WTC11 (cell line): ENCODE measurements around the gene FZD10. TPM values are rescaled to one million over a fixed set of nuclear protein-coding genes. Genes with fewer than 3 reads are reported as not detected.

Experiments
- ATAC-seq: fragments of 200-7000 bp; cut with Tn5 transposase; 2 replicates; pipeline ENCODE4 v1.10.0; 2021; ENCODE audit warnings: mild to moderate bottlenecking, moderate library complexity
- CTCF ChIA-PET: fragments of 300-600 bp; sonication (Branson Sonifier 250); formaldehyde crosslinking; loops from one replicate; lab custom pipeline; 2021; ENCODE audit warnings: antibody characterized with exemption; lab: Charles Lee
- POLR2A ChIA-PET: fragments of 350-600 bp; sonication (Branson Sonifier 250); formaldehyde crosslinking; loops from one replicate; lab custom pipeline; 2021; ENCODE audit warnings: antibody characterized with exemption; lab: Charles Lee
- DNase-seq: peaks from one replicate; pipeline ENCODE4 v3.0.0; 2021; ENCODE audit warnings: low spot score
- H3K27ac Mint-ChIP-seq: 2 replicates; pipeline ENCODE4 v1.8.0; 2021; ENCODE audit warnings: mixed read lengths
- H3K27me3 Mint-ChIP-seq: 2 replicates; pipeline ENCODE4 v1.8.0; 2021; ENCODE audit warnings: low read depth, mild to moderate bottlenecking, moderate library complexity, mixed read lengths
- H3K36me3 Mint-ChIP-seq: 2 replicates; pipeline ENCODE4 v1.8.0; 2021; ENCODE audit warnings: mixed read lengths
- H3K4me1 Mint-ChIP-seq: 2 replicates; pipeline ENCODE4 v1.8.0; 2022; ENCODE audit warnings: mixed read lengths
- H3K4me3 Mint-ChIP-seq: 2 replicates; pipeline ENCODE4 v1.8.0; 2021; ENCODE audit warnings: mild to moderate bottlenecking, moderate library complexity, mixed read lengths
- H3K9me3 Mint-ChIP-seq: 2 replicates; pipeline ENCODE4 v1.8.0; 2021; ENCODE audit warnings: mixed read lengths
- CBFB ChIP-seq: sonication (generic); formaldehyde crosslinking; IDR thresholded peaks from 2 replicates; pipeline ENCODE4 v1.8.1; 2022; ENCODE audit warnings: mild to moderate bottlenecking, low read depth, missing genetic modification reagents
- IRF2 ChIP-seq: sonication (generic); formaldehyde crosslinking; IDR thresholded peaks from 2 replicates; pipeline ENCODE4 v1.8.0; 2022; ENCODE audit warnings: low read depth, missing genetic modification reagents, borderline replicate concordance
- NFYB ChIP-seq: sonication (generic); formaldehyde crosslinking; conservative IDR thresholded peaks from 2 replicates; pipeline ENCODE4 v1.8.0; 2022; ENCODE audit warnings: low read depth, missing genetic modification reagents
- OVOL2 ChIP-seq: fragments of 250-450 bp; sonication (Bioruptor Pico); IDR thresholded peaks from 2 replicates; pipeline ENCODE4 v1.9.0; 2021; ENCODE audit warnings: mild to moderate bottlenecking, borderline replicate concordance
- PRRX2 ChIP-seq: fragments of 250-450 bp; sonication (Bioruptor Pico); IDR thresholded peaks from 2 replicates; pipeline ENCODE4 v1.8.0; 2021; ENCODE audit warnings: mild to moderate bottlenecking
- TEAD4 ChIP-seq: sonication (generic); formaldehyde crosslinking; IDR thresholded peaks from 2 replicates; pipeline ENCODE4 v1.8.0; 2022; ENCODE audit warnings: mild to moderate bottlenecking, missing genetic modification reagents
- ZNF219 ChIP-seq: sonication (generic); formaldehyde crosslinking; IDR thresholded peaks from 2 replicates; pipeline ENCODE4 v1.8.0; 2023; ENCODE audit warnings: missing genetic modification reagents, mild to moderate bottlenecking, borderline replicate concordance
- ZNF317 ChIP-seq: sonication (generic); formaldehyde crosslinking; IDR thresholded peaks from 2 replicates; pipeline ENCODE4 v1.8.1; 2023; ENCODE audit warnings: low read depth, mild to moderate bottlenecking, moderate library complexity, missing genetic modification reagents, borderline replicate concordance
- total RNA-seq: library from RNA; stranded (reverse); gene quantifications from 3 replicates; pipeline ENCODE4 v1.2.3, GENCODE V29; 2021
- TF ChIP-seq, protein P1 (sequence below): fragments of 250-450 bp; sonication (Bioruptor Pico); IDR thresholded peaks from 2 replicates; pipeline ENCODE4 v1.9.0; 2021; ENCODE audit warnings: mild to moderate bottlenecking, borderline replicate concordance
- TF ChIP-seq, protein P2 (sequence below): sonication (generic); formaldehyde crosslinking; IDR thresholded peaks from 2 replicates; pipeline ENCODE4 v1.8.1; 2023; ENCODE audit warnings: mild to moderate bottlenecking, missing genetic modification reagents
- TF ChIP-seq, protein P3 (sequence below): sonication (generic); formaldehyde crosslinking; IDR thresholded peaks from 2 replicates; pipeline ENCODE4 v1.8.1; 2023; ENCODE audit warnings: mild to moderate bottlenecking, missing genetic modification reagents, moderate library complexity
- TF ChIP-seq, protein P4 (sequence below): sonication (generic); formaldehyde crosslinking; IDR thresholded peaks from 2 replicates; pipeline ENCODE4 v1.8.0; 2022; ENCODE audit warnings: missing genetic modification reagents
- TF ChIP-seq, protein P5 (sequence below): sonication (generic); formaldehyde crosslinking; IDR thresholded peaks from 2 replicates; pipeline ENCODE4 v1.8.0; 2022; ENCODE audit warnings: mild to moderate bottlenecking, missing genetic modification reagents
- TF ChIP-seq, protein P6 (sequence below): fragments of 250-450 bp; sonication (Bioruptor Pico); IDR thresholded peaks from 2 replicates; pipeline ENCODE4 v1.8.0; 2021; ENCODE audit warnings: mild to moderate bottlenecking
- TF ChIP-seq, protein P7 (sequence below): sonication (generic); formaldehyde crosslinking; IDR thresholded peaks from 2 replicates; pipeline ENCODE4 v1.8.1; 2022; ENCODE audit warnings: mild to moderate bottlenecking, moderate library complexity, missing genetic modification reagents

FZD10 gene
- total RNA-seq, 1 experiment from 2014 or later: 1.1 TPM

DNA sequence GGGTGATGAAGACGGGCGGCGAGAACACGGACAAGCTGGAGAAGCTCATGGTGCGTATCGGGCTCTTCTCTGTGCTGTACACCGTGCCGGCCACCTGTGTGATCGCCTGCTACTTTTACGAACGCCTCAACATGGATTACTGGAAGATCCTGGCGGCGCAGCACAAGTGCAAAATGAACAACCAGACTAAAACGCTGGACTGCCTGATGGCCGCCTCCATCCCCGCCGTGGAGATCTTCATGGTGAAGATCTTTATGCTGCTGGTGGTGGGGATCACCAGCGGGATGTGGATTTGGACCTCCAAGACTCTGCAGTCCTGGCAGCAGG lies 1.9 kb downstream of the FZD10 start (continued):
- TF ChIP-seq, protein P1, sequence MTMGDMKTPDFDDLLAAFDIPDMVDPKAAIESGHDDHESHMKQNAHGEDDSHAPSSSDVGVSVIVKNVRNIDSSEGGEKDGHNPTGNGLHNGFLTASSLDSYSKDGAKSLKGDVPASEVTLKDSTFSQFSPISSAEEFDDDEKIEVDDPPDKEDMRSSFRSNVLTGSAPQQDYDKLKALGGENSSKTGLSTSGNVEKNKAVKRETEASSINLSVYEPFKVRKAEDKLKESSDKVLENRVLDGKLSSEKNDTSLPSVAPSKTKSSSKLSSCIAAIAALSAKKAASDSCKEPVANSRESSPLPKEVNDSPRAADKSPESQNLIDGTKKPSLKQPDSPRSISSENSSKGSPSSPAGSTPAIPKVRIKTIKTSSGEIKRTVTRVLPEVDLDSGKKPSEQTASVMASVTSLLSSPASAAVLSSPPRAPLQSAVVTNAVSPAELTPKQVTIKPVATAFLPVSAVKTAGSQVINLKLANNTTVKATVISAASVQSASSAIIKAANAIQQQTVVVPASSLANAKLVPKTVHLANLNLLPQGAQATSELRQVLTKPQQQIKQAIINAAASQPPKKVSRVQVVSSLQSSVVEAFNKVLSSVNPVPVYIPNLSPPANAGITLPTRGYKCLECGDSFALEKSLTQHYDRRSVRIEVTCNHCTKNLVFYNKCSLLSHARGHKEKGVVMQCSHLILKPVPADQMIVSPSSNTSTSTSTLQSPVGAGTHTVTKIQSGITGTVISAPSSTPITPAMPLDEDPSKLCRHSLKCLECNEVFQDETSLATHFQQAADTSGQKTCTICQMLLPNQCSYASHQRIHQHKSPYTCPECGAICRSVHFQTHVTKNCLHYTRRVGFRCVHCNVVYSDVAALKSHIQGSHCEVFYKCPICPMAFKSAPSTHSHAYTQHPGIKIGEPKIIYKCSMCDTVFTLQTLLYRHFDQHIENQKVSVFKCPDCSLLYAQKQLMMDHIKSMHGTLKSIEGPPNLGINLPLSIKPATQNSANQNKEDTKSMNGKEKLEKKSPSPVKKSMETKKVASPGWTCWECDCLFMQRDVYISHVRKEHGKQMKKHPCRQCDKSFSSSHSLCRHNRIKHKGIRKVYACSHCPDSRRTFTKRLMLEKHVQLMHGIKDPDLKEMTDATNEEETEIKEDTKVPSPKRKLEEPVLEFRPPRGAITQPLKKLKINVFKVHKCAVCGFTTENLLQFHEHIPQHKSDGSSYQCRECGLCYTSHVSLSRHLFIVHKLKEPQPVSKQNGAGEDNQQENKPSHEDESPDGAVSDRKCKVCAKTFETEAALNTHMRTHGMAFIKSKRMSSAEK (CRISPR knock-in tag): no peak
- TF ChIP-seq, protein P2, sequence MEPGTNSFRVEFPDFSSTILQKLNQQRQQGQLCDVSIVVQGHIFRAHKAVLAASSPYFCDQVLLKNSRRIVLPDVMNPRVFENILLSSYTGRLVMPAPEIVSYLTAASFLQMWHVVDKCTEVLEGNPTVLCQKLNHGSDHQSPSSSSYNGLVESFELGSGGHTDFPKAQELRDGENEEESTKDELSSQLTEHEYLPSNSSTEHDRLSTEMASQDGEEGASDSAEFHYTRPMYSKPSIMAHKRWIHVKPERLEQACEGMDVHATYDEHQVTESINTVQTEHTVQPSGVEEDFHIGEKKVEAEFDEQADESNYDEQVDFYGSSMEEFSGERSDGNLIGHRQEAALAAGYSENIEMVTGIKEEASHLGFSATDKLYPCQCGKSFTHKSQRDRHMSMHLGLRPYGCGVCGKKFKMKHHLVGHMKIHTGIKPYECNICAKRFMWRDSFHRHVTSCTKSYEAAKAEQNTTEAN (CRISPR knock-in tag): no peak

DNA sequence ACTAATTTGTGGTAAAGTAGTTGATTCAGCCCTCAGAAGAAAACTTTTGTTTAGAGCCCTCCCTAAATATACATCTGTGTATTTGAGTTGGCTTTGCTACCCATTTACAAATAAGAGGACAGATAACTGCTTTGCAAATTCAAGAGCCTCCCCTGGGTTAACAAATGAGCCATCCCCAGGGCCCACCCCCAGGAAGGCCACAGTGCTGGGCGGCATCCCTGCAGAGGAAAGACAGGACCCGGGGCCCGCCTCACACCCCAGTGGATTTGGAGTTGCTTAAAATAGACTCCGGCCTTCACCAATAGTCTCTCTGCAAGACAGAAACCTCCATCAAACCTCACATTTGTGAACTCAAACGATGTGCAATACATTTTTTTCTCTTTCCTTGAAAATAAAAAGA lies 2.7 kb downstream of the FZD10 start:
- POLR2A ChIA-PET: no interaction called here
- Mint-ChIP-seq H3K27ac (no peak overlapping the region), H3K36me3 (peaks cover 25% of the 10 kb centered on the region), H3K4me1 (peaks cover 21% of the 10 kb centered on the region), H3K27me3 (peaks cover 74% of the 10 kb centered on the region), H3K9me3 (peaks cover 25% of the 10 kb centered on the region), H3K4me3 (peak overlapping the region; percentile 22; the same call in 1 of the 2 replicates)
- DNase-seq (no peak), ATAC-seq (peak; percentile 26; the same call in 1 of the 2 replicates)
- TF ChIP-seq, protein P3, sequence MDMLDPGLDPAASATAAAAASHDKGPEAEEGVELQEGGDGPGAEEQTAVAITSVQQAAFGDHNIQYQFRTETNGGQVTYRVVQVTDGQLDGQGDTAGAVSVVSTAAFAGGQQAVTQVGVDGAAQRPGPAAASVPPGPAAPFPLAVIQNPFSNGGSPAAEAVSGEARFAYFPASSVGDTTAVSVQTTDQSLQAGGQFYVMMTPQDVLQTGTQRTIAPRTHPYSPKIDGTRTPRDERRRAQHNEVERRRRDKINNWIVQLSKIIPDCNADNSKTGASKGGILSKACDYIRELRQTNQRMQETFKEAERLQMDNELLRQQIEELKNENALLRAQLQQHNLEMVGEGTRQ (CRISPR knock-in tag): no peak
- no peak for TF ChIP-seq OVOL2 (CRISPR knock-in tag)
- TF ChIP-seq, protein P4, sequence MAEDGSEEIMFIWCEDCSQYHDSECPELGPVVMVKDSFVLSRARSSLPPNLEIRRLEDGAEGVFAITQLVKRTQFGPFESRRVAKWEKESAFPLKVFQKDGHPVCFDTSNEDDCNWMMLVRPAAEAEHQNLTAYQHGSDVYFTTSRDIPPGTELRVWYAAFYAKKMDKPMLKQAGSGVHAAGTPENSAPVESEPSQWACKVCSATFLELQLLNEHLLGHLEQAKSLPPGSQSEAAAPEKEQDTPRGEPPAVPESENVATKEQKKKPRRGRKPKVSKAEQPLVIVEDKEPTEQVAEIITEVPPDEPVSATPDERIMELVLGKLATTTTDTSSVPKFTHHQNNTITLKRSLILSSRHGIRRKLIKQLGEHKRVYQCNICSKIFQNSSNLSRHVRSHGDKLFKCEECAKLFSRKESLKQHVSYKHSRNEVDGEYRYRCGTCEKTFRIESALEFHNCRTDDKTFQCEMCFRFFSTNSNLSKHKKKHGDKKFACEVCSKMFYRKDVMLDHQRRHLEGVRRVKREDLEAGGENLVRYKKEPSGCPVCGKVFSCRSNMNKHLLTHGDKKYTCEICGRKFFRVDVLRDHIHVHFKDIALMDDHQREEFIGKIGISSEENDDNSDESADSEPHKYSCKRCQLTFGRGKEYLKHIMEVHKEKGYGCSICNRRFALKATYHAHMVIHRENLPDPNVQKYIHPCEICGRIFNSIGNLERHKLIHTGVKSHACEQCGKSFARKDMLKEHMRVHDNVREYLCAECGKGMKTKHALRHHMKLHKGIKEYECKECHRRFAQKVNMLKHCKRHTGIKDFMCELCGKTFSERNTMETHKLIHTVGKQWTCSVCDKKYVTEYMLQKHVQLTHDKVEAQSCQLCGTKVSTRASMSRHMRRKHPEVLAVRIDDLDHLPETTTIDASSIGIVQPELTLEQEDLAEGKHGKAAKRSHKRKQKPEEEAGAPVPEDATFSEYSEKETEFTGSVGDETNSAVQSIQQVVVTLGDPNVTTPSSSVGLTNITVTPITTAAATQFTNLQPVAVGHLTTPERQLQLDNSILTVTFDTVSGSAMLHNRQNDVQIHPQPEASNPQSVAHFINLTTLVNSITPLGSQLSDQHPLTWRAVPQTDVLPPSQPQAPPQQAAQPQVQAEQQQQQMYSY: no peak
- TF ChIP-seq, protein P5, sequence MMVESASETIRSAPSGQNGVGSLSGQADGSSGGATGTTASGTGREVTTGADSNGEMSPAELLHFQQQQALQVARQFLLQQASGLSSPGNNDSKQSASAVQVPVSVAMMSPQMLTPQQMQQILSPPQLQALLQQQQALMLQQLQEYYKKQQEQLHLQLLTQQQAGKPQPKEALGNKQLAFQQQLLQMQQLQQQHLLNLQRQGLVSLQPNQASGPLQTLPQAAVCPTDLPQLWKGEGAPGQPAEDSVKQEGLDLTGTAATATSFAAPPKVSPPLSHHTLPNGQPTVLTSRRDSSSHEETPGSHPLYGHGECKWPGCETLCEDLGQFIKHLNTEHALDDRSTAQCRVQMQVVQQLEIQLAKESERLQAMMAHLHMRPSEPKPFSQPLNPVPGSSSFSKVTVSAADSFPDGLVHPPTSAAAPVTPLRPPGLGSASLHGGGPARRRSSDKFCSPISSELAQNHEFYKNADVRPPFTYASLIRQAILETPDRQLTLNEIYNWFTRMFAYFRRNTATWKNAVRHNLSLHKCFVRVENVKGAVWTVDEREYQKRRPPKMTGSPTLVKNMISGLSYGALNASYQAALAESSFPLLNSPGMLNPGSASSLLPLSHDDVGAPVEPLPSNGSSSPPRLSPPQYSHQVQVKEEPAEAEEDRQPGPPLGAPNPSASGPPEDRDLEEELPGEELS: no peak
- no peak for TF ChIP-seq TEAD4
- TF ChIP-seq ZNF317 (CRISPR knock-in tag): no peak
- TF ChIP-seq, protein P6, sequence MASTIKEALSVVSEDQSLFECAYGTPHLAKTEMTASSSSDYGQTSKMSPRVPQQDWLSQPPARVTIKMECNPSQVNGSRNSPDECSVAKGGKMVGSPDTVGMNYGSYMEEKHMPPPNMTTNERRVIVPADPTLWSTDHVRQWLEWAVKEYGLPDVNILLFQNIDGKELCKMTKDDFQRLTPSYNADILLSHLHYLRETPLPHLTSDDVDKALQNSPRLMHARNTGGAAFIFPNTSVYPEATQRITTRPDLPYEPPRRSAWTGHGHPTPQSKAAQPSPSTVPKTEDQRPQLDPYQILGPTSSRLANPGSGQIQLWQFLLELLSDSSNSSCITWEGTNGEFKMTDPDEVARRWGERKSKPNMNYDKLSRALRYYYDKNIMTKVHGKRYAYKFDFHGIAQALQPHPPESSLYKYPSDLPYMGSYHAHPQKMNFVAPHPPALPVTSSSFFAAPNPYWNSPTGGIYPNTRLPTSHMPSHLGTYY (CRISPR knock-in tag): no peak
- no peak for TF ChIP-seq PRRX2 (CRISPR knock-in tag)
- TF ChIP-seq CBFB (CRISPR knock-in tag): no peak
- no peak for TF ChIP-seq ZNF219
- no peak for TF ChIP-seq IRF2 (CRISPR knock-in tag)
- TF ChIP-seq NFYB (CRISPR knock-in tag): no peak
- TF ChIP-seq, protein P7, sequence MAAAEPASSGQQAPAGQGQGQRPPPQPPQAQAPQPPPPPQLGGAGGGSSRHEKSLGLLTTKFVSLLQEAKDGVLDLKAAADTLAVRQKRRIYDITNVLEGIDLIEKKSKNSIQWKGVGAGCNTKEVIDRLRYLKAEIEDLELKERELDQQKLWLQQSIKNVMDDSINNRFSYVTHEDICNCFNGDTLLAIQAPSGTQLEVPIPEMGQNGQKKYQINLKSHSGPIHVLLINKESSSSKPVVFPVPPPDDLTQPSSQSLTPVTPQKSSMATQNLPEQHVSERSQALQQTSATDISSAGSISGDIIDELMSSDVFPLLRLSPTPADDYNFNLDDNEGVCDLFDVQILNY: no peak
- TF ChIP-seq, protein P2 (CRISPR knock-in tag): no peak
- CTCF ChIA-PET: no interaction called here
